Stimulated activated CD8-positive, alpha-beta memory T cell treated with anti-CD3 and anti-CD28 coated beads, Interleukin-12 subunit alpha, Interleukin-12 subunit beta, amount 100 ng/mL, for 24 hours (primary cell): ENCODE measurements around the gene SPATA31C1.
"Not testable (repeated sequence)": the region's sequence is repeated elsewhere in the genome, so short reads cannot be mapped to it uniquely, and the experiment has no call there.

Experiments
- DNase-seq: peaks from one replicate; pipeline ENCODE4 v3.0.0-alpha.2; 2020; ENCODE audit errors: extremely low read depth

Gene SPATA31C1

GRCh38 chr9:87917662-87918061 is at the start of gene SPATA31C1:
SPATA31C1 (plus strand) TSS chr9:87917962.
- not testable (repeated sequence) for DNase-seq

GRCh38 chr9:87868175-87868574 is 49.6 kb upstream of the SPATA31C1 start:
- DNase-seq, result no peak

- DNase-seq, result no peak
These were observed 49.1 kb upstream of the SPATA31C1 start for GRCh38 chr9:87868635-87869034.

GRCh38 chr9:87869082-87869481 is 48.7 kb upstream of the SPATA31C1 start:
- no peak for DNase-seq

- DNase-seq, result no peak
These were observed 46.2 kb upstream of the SPATA31C1 start for GRCh38 chr9:87871425-87872078.

- no peak for DNase-seq
These were observed 45.6 kb upstream of the SPATA31C1 start for GRCh38 chr9:87872079-87872624.

- DNase-seq, result no peak
These were observed 44.0 kb upstream of the SPATA31C1 start for GRCh38 chr9:87873607-87874303.

- DNase-seq, result no peak
These were observed 43.5 kb upstream of the SPATA31C1 start for GRCh38 chr9:87874304-87874623.

- DNase-seq, result no peak
These were observed 42.7 kb upstream of the SPATA31C1 start for GRCh38 chr9:87875060-87875459.

- DNase-seq, result no peak
These were observed 41.8 kb upstream of the SPATA31C1 start for GRCh38 chr9:87875831-87876545.

GRCh38 chr9:87876708-87877107 is 41.1 kb upstream of the SPATA31C1 start:
- no peak for DNase-seq

GRCh38 chr9:87878989-87879511 is 38.7 kb upstream of the SPATA31C1 start:
- no peak for DNase-seq

GRCh38 chr9:87880116-87880515 is 37.6 kb upstream of the SPATA31C1 start:
- no peak for DNase-seq

GRCh38 chr9:87880683-87881082 is 37.1 kb upstream of the SPATA31C1 start:
- DNase-seq, result no peak

GRCh38 chr9:87882627-87883026 is 35.1 kb upstream of the SPATA31C1 start, which contains the start of gene SPATA31E1:
SPATA31E1 (plus strand) TSS chr9:87882877; CDS start chr9:87882892, 15 bp downstream.
- no peak for DNase-seq

- no peak for DNase-seq
These were observed 34.5 kb upstream of the SPATA31C1 start for GRCh38 chr9:87883274-87883673.

- DNase-seq, result no peak
These were observed 33.8 kb upstream of the SPATA31C1 start for GRCh38 chr9:87883990-87884389.

GRCh38 chr9:87884578-87885459 is 32.9 kb upstream of the SPATA31C1 start:
- no peak for DNase-seq

GRCh38 chr9:87885484-87886189 is 32.1 kb upstream of the SPATA31C1 start:
- no peak for DNase-seq

- DNase-seq, result no peak
These were observed 31.4 kb upstream of the SPATA31C1 start for GRCh38 chr9:87886210-87886932.
